ENCODE measurements around the gene ATL3.

- TF ChIP-seq CTCF (IDR thresholded peaks at IDR 0.05 in 2 of 3, conservative IDR thresholded peaks at IDR 0.05 in 1 of 3; ENCODE audit: borderline replicate concordance in 1 of 3, insufficient read depth in 1 of 3, low read depth in 2 of 3, low read length in 2 of 3) = no peak
- TF ChIP-seq EGR1 (IDR thresholded peaks at IDR 0.05; ENCODE audit: low read depth) = no peak
- no peak for TF ChIP-seq ATF3 (IDR thresholded peaks at IDR 0.05)
- TF ChIP-seq ELF1 (IDR thresholded peaks at IDR 0.05; ENCODE audit: borderline replicate concordance, low read depth) = no peak
- no peak for TF ChIP-seq SIN3A (IDR thresholded peaks at IDR 0.05; ENCODE audit: low read depth)
- TF ChIP-seq EZH2 (IDR thresholded peaks at IDR 0.05) = no peak
- no peak for TF ChIP-seq POLR2A (IDR thresholded peaks at IDR 0.05; ENCODE audit: borderline replicate concordance, extremely low read depth, insufficient read depth, insufficient read length)
- no peak for TF ChIP-seq POLR2AphosphoS5 (IDR thresholded peaks at IDR 0.05; ENCODE audit: low read depth, low read length)
- no peak for TF ChIP-seq JUND (IDR thresholded peaks at IDR 0.05)
- no peak for TF ChIP-seq MAX (IDR thresholded peaks at IDR 0.05)
- no peak for TF ChIP-seq ZNF274 (IDR thresholded peaks at IDR 0.05; ENCODE audit: low read depth, low read length)
- TF ChIP-seq ZFX (IDR thresholded peaks at IDR 0.05) = no peak
- TF ChIP-seq RAD21 (IDR thresholded peaks at IDR 0.05; ENCODE audit: low read depth) = no peak
Observed at GRCh38 chr11:63613517-63614135, 57.5 kb downstream of the ATL3 start.
